Measurements from ENCODE around the gene ASB9.
"Not testable (repeated sequence)": the region's sequence is repeated elsewhere in the genome, so short reads cannot be mapped to it uniquely, and the experiment has no call there.

Gene ASB9

DNA sequence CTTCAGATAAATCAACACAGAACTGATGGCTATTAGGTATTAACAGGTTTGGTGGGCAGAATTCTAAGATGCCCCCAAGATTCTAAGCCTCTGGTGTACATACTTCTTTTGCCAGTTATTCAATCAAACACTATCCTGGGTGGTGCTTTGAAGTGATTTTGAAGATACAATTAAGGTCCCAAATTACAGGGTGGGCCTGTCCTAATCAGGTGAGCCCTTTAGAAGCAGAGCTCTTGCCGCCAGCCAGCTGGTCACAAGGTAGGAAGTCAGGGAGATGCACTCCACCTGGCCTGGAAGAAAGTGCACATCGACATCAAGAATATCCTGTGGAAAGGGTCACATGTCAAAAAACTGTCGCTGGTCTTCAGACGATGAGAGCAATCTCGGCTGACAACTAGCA lies 29.5 kb downstream of the ASB9 start:
- no peak for DNase-seq

DNA sequence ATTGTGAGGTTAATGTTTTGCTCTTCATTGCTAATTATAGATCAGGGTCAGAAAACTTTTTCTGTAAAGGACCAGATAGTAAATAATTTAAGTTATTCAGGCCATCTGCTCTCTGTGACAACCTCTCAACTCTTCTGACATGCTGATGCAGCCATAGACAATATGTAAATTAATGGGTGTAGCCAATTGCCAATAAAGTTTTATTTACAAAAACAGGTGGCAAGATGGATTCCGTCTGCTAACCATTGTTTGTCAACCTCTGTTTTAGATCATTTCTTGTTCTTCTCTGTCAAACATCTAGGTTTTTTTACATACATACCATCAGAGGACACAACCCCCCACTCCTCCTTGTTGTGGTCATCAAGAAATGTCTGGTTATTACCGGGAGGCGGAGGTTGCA lies 33.7 kb downstream of the ASB9 start:
- DNase-seq, result no peak

DNA sequence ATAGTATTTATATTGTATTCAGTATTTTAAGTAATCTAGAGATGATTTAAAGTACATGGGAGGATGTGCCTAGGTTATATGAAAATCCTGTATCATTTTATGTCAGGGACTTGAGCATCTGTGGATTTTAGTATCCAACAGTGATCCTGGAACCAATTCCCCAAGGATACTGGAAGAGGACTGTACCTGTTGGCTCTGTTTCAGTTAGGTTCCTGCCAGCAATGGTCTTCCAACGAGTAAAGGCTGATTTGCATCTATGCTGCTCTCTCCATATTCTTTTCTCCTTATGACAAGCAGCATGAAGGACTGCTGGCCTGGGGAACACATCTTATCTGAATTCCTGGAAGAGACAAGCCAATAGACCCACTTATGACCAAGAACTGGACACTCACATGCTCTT lies 34.9 kb downstream of the ASB9 start:
- no peak for DNase-seq

DNA sequence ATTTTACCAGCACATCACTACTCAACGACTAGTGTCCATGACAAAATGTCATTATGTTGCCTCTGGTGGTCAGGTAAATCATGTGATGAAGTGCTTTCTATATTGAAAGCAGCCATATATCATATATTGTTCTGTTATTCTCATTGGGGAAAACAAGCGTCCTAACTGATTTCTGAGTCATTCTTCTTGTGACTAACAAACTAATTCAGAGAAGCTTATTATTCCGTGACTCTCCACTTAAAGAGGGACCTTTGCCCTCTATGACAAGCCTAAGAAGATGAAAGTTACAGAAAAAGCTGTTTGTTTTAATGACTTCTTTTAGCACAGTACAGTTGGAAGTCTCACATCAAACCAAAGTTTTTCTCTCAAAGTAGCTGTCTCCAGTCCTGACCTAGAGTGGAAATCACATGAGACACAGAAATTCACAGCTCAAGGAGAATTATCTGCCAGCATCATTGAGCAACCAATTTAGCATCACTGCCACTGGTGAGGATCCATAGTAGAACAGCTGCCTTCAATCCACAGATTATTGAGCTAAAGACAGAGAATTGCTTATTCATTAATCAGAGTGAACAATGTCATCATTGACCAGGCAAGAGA lies 36.4 kb downstream of the ASB9 start:
- DNase-seq, result no peak

DNA sequence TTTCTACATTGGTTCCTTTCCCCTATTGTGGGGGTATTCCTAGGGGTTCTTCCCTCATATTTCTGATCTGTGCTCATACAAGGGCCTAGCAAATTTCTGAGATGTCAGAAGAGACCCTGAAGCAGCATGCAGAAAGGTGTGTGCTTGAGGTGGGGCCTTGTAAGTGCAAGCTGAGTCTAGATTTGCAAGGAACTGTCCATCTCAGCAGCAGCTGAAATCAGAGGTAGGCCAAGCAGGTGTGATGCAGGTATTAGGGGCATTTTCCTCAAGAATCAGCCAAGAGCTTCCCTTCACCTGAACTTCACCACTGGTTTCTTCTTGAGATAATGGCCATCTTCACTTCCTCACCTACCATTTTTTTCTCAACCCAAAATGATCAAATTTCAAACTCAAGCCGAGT lies 45.1 kb downstream of the ASB9 start:
- DNase-seq, result no peak

DNA sequence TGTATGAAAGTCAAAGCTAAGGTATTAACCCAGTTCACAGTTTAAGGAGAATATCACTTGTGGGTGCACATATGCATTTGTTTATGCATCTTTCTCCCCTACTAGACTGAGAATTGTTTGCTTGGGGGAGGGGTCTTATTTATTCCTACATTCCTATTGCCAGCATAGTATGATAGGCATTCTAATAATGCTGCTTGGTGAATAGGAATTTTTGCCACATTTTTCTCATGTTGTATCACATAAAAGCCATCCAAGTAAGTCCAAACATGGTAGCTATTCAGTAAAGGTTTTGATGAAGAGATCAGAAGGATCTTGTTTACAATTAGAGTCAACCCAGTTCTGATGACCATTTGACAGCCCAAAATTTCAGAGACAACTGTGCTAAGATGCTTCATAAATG lies 48.6 kb downstream of the ASB9 start:
- no peak for DNase-seq

DNA sequence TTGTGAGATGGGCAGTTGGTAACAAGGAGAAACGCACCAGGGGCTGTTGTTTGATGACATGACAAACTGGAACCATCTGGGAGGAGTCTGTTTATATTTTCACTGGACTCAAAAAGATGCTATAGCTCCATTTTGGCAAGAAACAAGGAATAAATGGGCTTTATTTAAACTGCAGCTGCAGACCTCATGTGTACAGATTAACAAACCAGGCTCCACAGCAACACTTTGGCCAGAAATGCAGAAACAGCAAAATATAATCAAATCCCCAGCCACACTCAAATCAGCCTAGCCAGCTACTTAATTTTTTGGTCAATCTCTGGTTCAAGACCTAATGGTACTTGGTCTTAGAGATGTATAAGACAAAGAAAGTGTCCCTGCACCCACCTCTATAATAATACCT lies 52.7 kb downstream of the ASB9 start:
- no peak for DNase-seq

DNA sequence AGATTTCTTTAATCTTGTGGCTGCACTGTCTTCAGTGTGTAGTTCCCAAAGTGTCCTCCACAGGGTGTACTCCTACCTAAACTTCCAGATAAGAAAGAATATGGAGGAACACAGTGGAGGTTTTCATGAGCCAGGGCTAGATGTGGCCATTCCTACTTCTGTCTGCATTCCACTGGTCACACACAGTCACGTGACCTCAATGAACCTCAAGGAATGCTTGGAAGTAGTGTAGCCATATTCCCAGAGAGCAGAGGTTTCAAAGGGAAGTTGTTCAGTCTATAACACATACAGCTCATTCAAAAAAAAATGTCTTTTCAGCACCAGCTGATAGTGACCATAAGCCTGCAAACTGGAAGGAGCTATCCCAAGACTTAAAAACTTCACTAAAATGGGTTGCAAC lies 53.6 kb downstream of the ASB9 start:
- DNase-seq, result no peak

DNA sequence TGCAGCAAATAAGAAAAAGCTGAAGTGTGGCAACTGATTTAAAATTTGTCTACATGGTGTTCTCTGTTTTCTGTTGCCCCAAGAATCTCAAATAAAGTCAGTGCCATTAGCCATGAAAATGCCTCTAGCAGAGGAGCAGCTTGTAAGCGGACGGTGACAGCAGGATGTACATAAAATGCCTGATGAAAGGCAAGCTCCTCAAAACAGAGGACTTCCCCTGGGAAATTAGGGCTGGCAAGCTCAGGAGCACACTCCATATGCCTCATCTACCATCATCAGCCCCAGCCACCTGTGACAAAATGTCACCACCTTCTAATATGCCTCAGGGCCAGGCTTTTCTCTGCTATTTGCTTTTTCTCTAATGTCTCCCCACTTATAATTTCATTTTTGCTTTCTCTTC lies 54.5 kb downstream of the ASB9 start:
- no peak for DNase-seq

DNA sequence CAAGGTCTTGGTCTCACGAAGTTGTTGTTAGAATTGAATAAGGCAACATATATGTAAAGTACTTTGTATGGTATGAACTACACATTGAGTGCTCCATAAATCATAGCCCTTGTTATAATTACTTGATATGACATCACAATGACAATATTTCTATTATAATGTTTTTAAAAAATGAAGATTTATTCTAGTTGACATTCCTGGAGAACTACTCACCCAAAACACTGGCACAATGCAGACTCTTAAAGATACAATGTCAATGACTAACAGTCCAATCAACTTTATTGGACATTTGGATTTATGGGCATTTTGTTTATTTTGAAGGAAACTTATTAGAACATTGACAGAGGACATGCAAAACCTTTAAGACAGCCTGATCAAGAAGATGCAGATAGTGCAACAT lies 55.3 kb downstream of the ASB9 start:
- DNase-seq, result no peak

DNA sequence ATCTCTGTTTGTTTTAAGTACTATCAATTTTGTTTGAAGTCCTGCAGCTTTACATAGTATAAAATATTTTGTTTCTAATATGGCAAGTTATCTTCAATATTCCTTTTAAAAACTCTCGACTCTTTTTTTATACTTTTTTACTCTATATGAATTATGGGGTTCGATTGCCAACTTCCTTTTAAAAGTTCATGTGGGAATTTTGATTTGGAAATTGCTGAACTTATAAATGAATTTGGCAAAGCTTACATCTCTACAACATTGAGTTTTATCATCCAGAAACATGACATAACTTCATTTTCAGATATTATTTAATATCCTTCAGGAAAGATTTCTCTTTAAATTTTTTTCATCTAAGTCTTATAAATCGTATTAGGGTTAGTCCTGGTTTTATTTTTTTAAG lies 60.8 kb downstream of the ASB9 start:
- no peak for DNase-seq

DNA sequence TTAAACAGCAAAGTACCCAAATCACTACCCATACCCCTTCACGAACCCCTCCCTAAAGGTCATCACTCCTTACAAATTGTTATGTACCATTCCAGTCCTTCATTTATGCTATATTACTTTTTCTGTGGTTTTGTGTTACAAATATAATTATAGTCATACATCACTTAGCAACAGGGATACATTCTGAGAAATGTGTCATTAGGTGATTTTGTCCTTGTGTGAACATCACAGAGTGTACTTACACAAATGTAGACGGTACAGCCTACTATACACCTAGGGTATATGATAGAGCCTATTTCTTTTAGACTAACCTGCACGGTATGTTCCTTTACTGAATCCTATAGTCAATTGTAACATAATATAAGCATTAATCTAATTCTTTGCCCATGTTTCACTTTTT lies 61.9 kb downstream of the ASB9 start:
- no peak for DNase-seq

DNA sequence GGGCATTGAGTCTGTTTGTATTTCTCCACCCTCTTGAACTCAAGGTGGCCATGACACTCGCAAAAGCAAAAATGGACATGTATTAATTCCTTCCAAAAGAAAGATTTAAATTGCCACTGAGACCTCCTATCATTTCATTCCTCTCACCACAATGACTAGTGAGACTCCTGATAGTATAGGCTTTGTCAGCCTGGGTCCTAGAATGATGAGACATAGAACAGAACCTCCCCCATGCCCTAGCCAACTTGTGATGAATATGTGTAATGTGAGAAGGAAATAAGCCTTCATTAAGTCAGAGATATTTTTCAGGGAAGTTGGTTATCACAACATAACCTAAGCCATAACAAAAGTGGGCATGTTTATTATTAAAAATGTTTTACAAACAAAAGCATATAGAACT lies 62.5 kb downstream of the ASB9 start:
- no peak for DNase-seq

DNA sequence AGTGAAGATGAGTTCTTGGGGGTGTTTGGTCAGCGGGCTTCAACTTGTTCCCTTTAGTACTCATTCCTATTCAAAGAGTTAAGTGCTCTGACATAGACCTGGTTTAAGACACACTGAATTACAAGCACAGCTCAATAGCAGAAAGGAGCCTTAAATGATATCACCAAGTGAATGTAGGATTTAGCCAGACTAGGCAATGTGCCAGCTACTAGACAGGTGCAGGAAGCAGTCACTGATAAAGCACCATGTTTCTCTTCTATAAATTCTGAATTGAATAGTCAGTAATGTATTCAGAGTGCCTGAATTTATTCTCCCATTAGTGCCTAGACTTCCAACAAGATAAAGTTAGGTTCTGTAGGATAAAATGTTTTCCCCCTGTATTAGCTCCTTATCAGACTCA lies 63.6 kb downstream of the ASB9 start:
- DNase-seq, result no peak

DNA sequence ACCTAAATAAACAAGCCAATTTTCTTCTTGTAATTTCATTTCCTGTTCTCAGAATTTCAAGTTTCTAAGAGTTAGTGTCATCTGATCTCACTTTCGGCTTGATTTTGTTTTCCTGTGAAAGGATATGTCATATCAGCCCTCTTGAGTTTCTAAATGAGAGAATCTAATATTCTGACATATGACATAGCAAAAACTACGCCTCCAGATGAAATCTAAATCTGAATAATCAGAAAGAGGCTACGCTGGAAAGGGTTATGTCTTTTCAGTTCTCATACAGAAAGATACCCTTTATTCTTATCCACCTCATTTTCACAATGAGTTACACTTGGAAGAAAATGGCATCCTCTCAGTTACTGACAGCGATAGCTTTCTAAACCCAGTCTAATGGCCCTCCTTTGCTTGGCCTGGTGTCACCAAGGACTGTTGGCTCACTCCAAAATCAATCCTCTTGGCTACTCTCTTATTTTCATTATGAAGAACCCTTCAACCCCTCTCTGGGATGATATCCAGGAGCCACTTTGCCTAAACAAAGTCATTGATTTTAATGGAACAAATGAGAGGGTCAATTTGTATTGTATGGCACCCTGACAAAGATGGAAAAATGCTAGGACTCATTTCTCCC lies 65.6 kb downstream of the ASB9 start:
- no peak for DNase-seq

DNA sequence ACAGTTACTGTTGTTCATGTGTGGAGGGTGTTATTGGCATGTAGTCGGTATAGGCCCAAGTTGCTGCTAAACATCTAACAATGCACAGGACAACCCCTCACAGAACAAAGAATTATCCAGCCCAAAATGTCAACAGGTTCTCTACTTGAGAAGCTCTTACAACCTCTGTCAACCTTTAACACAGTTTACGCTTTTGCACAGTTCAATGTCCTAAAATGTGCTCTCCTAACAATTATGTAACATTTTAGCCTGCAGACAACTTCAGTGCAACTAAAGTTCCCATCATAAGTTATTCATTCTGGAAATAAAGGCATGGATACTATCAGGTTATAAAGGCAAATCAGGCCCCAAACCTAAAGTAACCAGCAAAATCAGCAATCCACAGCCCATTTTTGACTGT lies 66.2 kb downstream of the ASB9 start:
- no peak for DNase-seq

DNA sequence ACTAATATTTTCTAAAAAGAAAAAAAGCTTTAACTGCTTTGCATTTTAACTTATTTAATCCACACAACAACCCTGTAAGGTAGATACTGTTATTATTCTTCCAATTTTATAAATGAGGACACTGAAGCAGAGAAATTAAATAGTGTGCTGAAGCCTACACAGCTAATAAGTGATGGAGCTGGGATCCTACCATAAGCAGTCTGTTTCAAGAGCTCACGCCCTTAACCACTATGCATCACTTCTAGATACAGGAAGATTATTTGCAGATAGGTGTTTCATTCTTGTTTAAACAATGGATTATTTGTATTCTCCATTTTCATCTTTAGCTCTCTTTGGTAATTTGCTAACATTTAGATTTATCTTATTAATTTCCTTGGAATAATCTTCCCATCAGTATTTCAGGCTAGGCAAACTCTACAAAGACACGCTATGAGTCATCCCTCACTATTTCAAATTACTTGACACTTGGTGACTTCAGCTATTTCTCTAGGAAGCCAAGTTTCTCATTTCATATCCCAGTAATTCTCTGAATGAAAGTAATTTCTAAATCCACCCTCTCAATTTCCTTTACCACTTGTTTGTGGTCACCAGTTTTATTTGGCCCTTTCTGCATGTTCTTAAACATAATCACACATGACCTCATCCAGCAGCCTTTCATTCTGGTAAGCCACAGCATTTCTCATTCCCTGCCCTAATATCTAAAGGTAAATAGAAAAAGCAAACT lies 67.3 kb downstream of the ASB9 start:
- no peak for DNase-seq

DNA sequence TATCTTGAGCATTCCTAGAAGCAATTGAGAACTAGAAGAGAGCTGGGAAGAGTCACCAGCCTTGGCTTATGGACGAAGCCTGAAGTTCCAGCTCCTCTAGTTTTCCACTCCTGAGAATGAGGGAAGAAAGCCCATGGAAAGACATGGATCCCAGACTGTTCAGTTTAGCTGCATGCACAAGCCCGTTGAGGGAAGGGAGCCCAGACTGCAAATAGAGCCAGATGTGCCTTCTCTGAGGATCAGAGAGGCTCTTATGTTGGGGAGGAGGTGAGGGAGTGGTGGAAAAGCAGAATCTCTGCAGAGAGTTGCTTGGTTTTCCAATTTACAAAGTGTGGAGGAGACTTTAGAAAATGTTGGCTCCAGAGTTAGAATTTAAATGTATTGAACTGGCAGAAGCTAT lies 69.0 kb downstream of the ASB9 start:
- no peak for DNase-seq

DNA sequence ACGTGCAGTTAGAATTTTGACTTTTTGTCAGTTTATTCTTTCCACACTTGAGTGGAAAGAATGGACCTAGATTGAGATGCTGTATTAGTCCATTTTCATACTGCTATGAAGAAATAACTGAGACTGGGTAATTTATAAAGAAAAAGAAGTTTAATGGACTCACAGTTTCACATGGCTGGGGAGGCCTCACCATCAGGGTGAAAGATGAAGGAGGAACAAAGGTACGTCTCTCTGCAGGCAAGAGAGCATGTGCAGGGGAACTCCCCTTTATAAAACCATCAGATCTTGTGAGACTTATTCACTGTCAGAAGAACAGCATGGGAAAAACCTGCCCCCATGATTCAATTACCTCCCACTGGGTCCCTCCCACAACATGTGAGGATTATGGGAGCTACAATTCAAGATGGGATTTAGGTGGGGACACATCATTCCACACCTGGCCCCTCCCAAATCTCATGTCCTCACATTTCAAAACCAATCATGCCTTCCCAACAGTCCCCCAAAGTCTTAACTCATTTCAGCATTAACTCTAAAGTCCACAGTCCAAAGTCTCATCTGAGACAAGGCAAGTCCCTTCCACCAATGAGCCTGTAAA lies 71.2 kb downstream of the ASB9 start:
- DNase-seq, result not testable (repeated sequence)

DNA sequence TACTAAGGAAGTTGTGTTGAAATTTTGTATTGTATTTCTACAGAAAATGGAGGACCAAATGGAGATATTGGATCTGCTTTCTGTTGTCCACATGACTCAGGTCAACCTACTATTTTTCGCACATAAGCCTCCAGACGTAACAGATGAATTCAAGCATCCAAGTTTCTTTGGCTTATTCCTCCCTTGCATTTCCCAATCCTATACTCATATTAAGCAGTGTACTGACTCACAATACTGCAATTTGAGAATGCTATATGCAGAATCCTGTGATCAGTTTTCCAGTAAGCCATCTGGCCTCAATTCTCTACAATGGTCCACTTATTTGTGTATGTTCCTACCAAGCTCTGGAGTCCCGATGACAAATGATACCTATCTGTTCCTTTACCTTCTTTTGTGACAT lies 75.7 kb downstream of the ASB9 start:
- DNase-seq, result no peak
